H9 (cell line): ENCODE results near the gene OTX1. TPM values are rescaled to one million over a fixed set of nuclear protein-coding genes. Genes with fewer than 3 reads are reported as not detected.

ENCODE experiments used
- DNase-seq: peaks from one replicate; pipeline ENCODE4 v3.0.0-alpha.2; 2017
- H2AFZ ChIP-seq: one replicate; pipeline ENCODE4 v1.6.1; 2013; ENCODE audit warnings: mild to moderate bottlenecking, low read length, control low read depth, moderate library complexity
- H2AK5ac ChIP-seq: 2 replicates; pipeline ENCODE4 v1.6.1; 2013; ENCODE audit warnings: low read length, control low read depth, mixed read lengths; ENCODE audit not compliant: insufficient read length
- H2BK120ac ChIP-seq: one replicate; pipeline ENCODE4 v1.6.1; 2013; ENCODE audit warnings: low read depth, mild to moderate bottlenecking, low read length, control low read depth, inconsistent platforms; ENCODE audit not compliant: poor library complexity, severe bottlenecking
- H2BK12ac ChIP-seq: 2 replicates; pipeline ENCODE4 v1.6.1; 2013; ENCODE audit warnings: low read length, control low read depth, mixed read lengths, low read depth; ENCODE audit not compliant: insufficient read length
- H2BK15ac ChIP-seq: 2 replicates; pipeline ENCODE4 v1.6.1; 2013; ENCODE audit warnings: low read depth, low read length, control low read depth
- H2BK20ac ChIP-seq: one replicate; pipeline ENCODE4 v1.6.1; 2013; ENCODE audit warnings: low read depth, mild to moderate bottlenecking, low read length, control low read depth, inconsistent platforms; ENCODE audit not compliant: poor library complexity, severe bottlenecking
- H2BK5ac ChIP-seq: 2 replicates; pipeline ENCODE4 v1.6.1; 2013; ENCODE audit warnings: low read length, control low read depth, mixed read lengths; ENCODE audit not compliant: insufficient read length
- H3K14ac ChIP-seq: 2 replicates; pipeline ENCODE4 v1.6.1; 2013; ENCODE audit warnings: low read length, control low read depth; ENCODE audit not compliant: insufficient read depth
- H3K18ac ChIP-seq: 2 replicates; pipeline ENCODE4 v1.6.1; 2013; ENCODE audit warnings: low read depth, mild to moderate bottlenecking, mixed read lengths, low read length, control low read depth; ENCODE audit not compliant: insufficient read length
- H3K23ac ChIP-seq: 2 replicates; pipeline ENCODE4 v1.6.1; 2013; ENCODE audit warnings: low read length, control low read depth, mixed read lengths, low read depth; ENCODE audit not compliant: insufficient read length
- H3K23me2 ChIP-seq: 2 replicates; pipeline ENCODE4 v1.6.1; 2013; ENCODE audit warnings: low read depth, mild to moderate bottlenecking, mixed read lengths, low read length, control low read depth; ENCODE audit not compliant: insufficient read length, poor library complexity, severe bottlenecking
- H3K27ac ChIP-seq: 2 replicates; pipeline ENCODE4 v1.5.1; 2013; ENCODE audit warnings: low read length, control low read depth, mixed read lengths, low read depth; ENCODE audit not compliant: insufficient read length
- H3K27me3 ChIP-seq: 2 replicates; pipeline ENCODE4 v1.6.1; 2013; ENCODE audit warnings: low read length, control low read depth, inconsistent platforms; ENCODE audit not compliant: insufficient read depth
- H3K4ac ChIP-seq: 2 replicates; pipeline ENCODE4 v1.6.1; 2013; ENCODE audit warnings: low read depth, mild to moderate bottlenecking, control low read depth, inconsistent platforms, low read length, moderate library complexity
- H3K4me1 ChIP-seq: 2 replicates; pipeline ENCODE4 v1.6.1; 2013; ENCODE audit warnings: low read length, control low read depth, inconsistent platforms; ENCODE audit not compliant: insufficient read depth
- H3K4me2 ChIP-seq: 2 replicates; pipeline ENCODE4 v1.6.1; 2013; ENCODE audit warnings: low read length, control low read depth, mixed read lengths; ENCODE audit not compliant: insufficient read length, insufficient read depth
- H3K56ac ChIP-seq: 2 replicates; pipeline ENCODE4 v1.6.1; 2013; ENCODE audit warnings: low read depth, mild to moderate bottlenecking, mixed read lengths, low read length, control low read depth; ENCODE audit not compliant: insufficient read length
- H3K79me1 ChIP-seq: 2 replicates; pipeline ENCODE4 v1.6.1; 2013; ENCODE audit warnings: low read depth, mild to moderate bottlenecking, moderate library complexity, low read length, control low read depth, inconsistent platforms; ENCODE audit not compliant: insufficient read depth, poor library complexity, severe bottlenecking
- H3K79me2 ChIP-seq: 2 replicates; pipeline ENCODE4 v1.6.1; 2013; ENCODE audit warnings: low read length, control low read depth, inconsistent platforms; ENCODE audit not compliant: insufficient read depth
- H3K9ac ChIP-seq: 2 replicates; pipeline ENCODE4 v1.6.1; 2013; ENCODE audit warnings: low read length, control low read depth, mixed read lengths; ENCODE audit not compliant: insufficient read length; ENCODE audit errors: extremely low read depth
- H3K9me3 ChIP-seq: one replicate; pipeline ENCODE4 v1.6.1; 2013; ENCODE audit warnings: low read depth, low read length, inconsistent platforms; ENCODE audit not compliant: control insufficient read depth
- H3T11ph ChIP-seq: one replicate; pipeline ENCODE4 v1.6.1; 2013; ENCODE audit warnings: mild to moderate bottlenecking, low read length, control low read depth, inconsistent platforms
- H4K20me1 ChIP-seq: one replicate; pipeline ENCODE4 v1.6.1; 2013; ENCODE audit not compliant: control insufficient read depth, insufficient read length, insufficient read depth
- H4K5ac ChIP-seq: 2 replicates; pipeline ENCODE4 v1.6.1; 2013; ENCODE audit warnings: low read depth, mild to moderate bottlenecking, mixed read lengths, low read length, control low read depth; ENCODE audit not compliant: insufficient read length
- H4K8ac ChIP-seq: replicated peaks from 2 replicates; pipeline ENCODE4 v1.6.1; 2013; ENCODE audit warnings: low read length, control low read depth, mixed read lengths, low read depth; ENCODE audit not compliant: insufficient read length
- H4K91ac ChIP-seq: 2 replicates; pipeline ENCODE4 v1.6.1; 2013; ENCODE audit warnings: low read depth, mild to moderate bottlenecking, moderate library complexity, mixed read lengths, low read length, control low read depth; ENCODE audit not compliant: insufficient read length
- H3K27ac Mint-ChIP-seq, 3 experiments: 2 replicates in 2 of 3; 3 replicates in 1 of 3; pipeline ENCODE4 v1.8.0; 2020 to 2021; ENCODE audit warnings: mixed read lengths in 3 of 3, mild to moderate bottlenecking in 1 of 3, moderate library complexity in 1 of 3
- H3K27me3 Mint-ChIP-seq: 2 replicates; pipeline ENCODE4 v1.8.0; 2021; ENCODE audit warnings: low read depth, mild to moderate bottlenecking, moderate library complexity, mixed read lengths
- H3K36me3 Mint-ChIP-seq, 3 experiments: 2 replicates in 2 of 3; 3 replicates in 1 of 3; pipeline ENCODE4 v1.8.0; 2020 to 2021; ENCODE audit warnings: low read depth in 3 of 3, mixed read lengths in 3 of 3; ENCODE audit not compliant: insufficient read depth in 1 of 3
- H3K4me1 Mint-ChIP-seq, 2 experiments: 2 replicates each; pipeline ENCODE4 v1.8.0; 2020; ENCODE audit warnings: mixed read lengths in 2 of 2
- H3K4me3 Mint-ChIP-seq, 2 experiments: 2 replicates in 1 of 2; 3 replicates in 1 of 2; pipeline ENCODE4 v1.8.0; 2020 to 2021; ENCODE audit warnings: mild to moderate bottlenecking in 2 of 2, mixed read lengths in 2 of 2, moderate library complexity in 1 of 2
- H3K9me3 Mint-ChIP-seq, 2 experiments: 2 replicates in 1 of 2; 3 replicates in 1 of 2; pipeline ENCODE4 v1.8.0; 2020; ENCODE audit warnings: mild to moderate bottlenecking in 2 of 2, mixed read lengths in 2 of 2, moderate library complexity in 1 of 2
- WGBS: extraction: QIAGEN DNeasy Blood & Tissue Kit; methylation state at CpG from one replicate; pipeline ENCODE4 v1.1.7; 2013; ENCODE audit warnings: missing lambda C conversion rate, low lambda C conversion rate, mixed read lengths; ENCODE audit not compliant: insufficient read length; ENCODE audit errors: extremely low coverage; 5-methylcytosine and 5-hydroxymethylcytosine counted together
- total RNA-seq: library from RNA; stranded (reverse); gene quantifications from 2 replicates; pipeline ENCODE4 v1.2.1, GENCODE V29; 2021
- TF ChIP-seq, protein P1 (sequence below): fragments of 200-600 bp; sonication (generic); conservative IDR thresholded peaks from 3 replicates; pipeline ENCODE4 v1.8.0; 2021; ENCODE audit warnings: antibody characterized with exemption, mild to moderate bottlenecking

OTX1 gene
- total RNA-seq, 1 experiment from 2014 or later: 0.13 TPM

DNA sequence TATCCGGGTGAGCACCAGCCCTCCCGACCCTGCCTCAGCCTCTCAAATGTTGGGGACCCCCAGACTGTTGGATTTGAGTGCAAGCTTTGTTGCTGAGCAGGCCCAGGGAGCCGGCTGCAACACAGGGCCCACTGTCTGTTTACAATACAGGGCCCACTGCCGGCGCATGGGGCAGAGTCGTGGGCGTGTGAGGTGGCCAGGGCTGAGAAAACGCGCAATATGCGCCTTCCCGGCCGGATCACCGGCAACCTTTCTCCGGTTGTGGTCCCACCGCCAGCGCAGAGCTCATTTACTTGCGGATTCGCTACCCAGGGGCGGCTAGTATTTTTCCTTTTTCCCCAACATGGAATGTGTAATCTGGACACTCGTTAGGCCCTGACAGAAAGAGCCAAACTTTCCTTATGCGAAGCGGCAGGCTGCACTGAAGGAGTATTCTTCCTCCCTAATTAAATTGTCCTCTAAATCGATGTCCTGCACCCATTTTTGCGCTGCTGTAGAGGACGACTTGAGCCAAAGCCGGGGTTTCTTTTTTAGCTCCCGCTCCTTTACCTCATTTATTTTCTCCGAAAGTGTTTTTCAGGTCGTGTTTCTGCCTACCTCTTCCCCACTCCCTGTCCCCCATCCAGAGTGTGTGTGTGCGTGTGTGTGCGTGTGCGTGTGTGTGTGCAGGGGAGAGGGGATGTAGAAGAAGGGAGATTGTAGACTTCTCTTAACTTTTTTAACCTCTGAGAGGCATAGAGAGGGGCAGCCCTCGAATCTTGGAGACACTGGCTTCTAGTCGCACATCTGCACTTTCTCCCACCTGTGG lies 2.7 kb downstream of the OTX1 start:
- Histone ChIP-seq H4K5ac (no peak overlapping the region), H3T11ph (no peak overlapping the region), H4K8ac (no peak overlapping the region), H3K79me2 (no peaks in the 10 kb centered on the region), H3K27me3 (peaks cover 79% of the 10 kb centered on the region), H3K9ac (no peak overlapping the region), H2BK15ac (no peak overlapping the region), H3K23ac (no peak overlapping the region), H2BK120ac (no peak overlapping the region), H3K9me3 (no peaks in the 10 kb centered on the region), H2BK12ac (no peak overlapping the region), H3K14ac (no peak overlapping the region), H2BK5ac (no peak overlapping the region), H4K20me1 (peaks cover 5% of the 10 kb centered on the region), H3K4me2 (peak overlapping the region; percentile 74), H3K4ac (no peak overlapping the region), H3K79me1 (no peaks in the 10 kb centered on the region), H4K91ac (no peak overlapping the region), H2BK20ac (no peak overlapping the region), H3K18ac (no peak overlapping the region), H3K23me2 (peaks cover 46% of the 10 kb centered on the region), H3K27ac (no peak overlapping the region), H2AK5ac (no peak overlapping the region), H2AFZ (no peak overlapping the region), H3K4me1 (peaks cover 7% of the 10 kb centered on the region; the same call in 1 of the 2 replicates), H3K56ac (no peak overlapping the region)
- TF ChIP-seq, protein P1, sequence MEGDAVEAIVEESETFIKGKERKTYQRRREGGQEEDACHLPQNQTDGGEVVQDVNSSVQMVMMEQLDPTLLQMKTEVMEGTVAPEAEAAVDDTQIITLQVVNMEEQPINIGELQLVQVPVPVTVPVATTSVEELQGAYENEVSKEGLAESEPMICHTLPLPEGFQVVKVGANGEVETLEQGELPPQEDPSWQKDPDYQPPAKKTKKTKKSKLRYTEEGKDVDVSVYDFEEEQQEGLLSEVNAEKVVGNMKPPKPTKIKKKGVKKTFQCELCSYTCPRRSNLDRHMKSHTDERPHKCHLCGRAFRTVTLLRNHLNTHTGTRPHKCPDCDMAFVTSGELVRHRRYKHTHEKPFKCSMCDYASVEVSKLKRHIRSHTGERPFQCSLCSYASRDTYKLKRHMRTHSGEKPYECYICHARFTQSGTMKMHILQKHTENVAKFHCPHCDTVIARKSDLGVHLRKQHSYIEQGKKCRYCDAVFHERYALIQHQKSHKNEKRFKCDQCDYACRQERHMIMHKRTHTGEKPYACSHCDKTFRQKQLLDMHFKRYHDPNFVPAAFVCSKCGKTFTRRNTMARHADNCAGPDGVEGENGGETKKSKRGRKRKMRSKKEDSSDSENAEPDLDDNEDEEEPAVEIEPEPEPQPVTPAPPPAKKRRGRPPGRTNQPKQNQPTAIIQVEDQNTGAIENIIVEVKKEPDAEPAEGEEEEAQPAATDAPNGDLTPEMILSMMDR: no peak
- Mint-ChIP-seq H3K36me3 (peaks cover 0 to 2% (median 0%) of the 10 kb centered on the region in 3 experiments; a peak in 2 of 7 replicates), H3K27me3 (peaks cover 95% of the 10 kb centered on the region), H3K27ac (no peak overlapping the region), H3K4me3 (peak overlapping the region in 1 of 2 experiments; percentile 81; a peak in 3 of 5 replicates), H3K9me3 (peaks cover 2 to 6% of the 10 kb centered on the region in 2 experiments; a peak in 3 of 5 replicates), H3K4me1 (peaks cover 63 to 76% of the 10 kb centered on the region in 2 experiments)
- peak; percentile 33 for DNase-seq
- no CpG with 5 or more reads among the region's 34 CpGs for WGBS
